Epithelial cell of proximal tubule (primary cell): Measurements from ENCODE around the gene SLC24A3. TPM values are rescaled to one million over a fixed set of nuclear protein-coding genes. Genes with fewer than 3 reads are reported as not detected.

ENCODE experiments used
- DNase-seq: peaks from one replicate; pipeline ENCODE4 v3.0.0-alpha.2; 2011; ENCODE audit warnings: low read depth
- H3K4me3 ChIP-seq: 2 replicates; pipeline ENCODE4 v1.5.1; 2011; ENCODE audit warnings: low read depth, mild to moderate bottlenecking, low read length
- CTCF ChIP-seq: conservative IDR thresholded peaks from 2 replicates; pipeline ENCODE4 v1.5.1; 2012; ENCODE audit warnings: low read depth, mild to moderate bottlenecking, low read length
- total RNA-seq: library from RNA; depleted of rRNA; stranded (reverse); fragments of >200 nt; gene quantifications from 2 replicates; pipeline ENCODE4 v1.2.3, GENCODE V29; 2015

The SLC24A3 gene
- total RNA-seq, 1 donor from 2014 or later = not detected

- no peak for TF ChIP-seq CTCF
- DNase-seq = no peak
- no peak overlapping the region for H3K4me3 ChIP-seq
Observed at GRCh38 chr20:19335916-19336315, 123.5 kb downstream of the SLC24A3 start.

GRCh38 chr20:19336631-19337030, 124.2 kb downstream of the SLC24A3 start:
- TF ChIP-seq CTCF = no peak
- no peak for DNase-seq
- H3K4me3 ChIP-seq = no peak overlapping the region

- DNase-seq = no peak
- no peak for TF ChIP-seq CTCF
- no peak overlapping the region for H3K4me3 ChIP-seq
Observed at GRCh38 chr20:19338380-19338779, 125.9 kb downstream of the SLC24A3 start.

- no peak overlapping the region for H3K4me3 ChIP-seq
- no peak for DNase-seq
- no peak for TF ChIP-seq CTCF
Observed at GRCh38 chr20:19338960-19339359, 126.5 kb downstream of the SLC24A3 start.

- no peak for TF ChIP-seq CTCF
- DNase-seq = no peak
- H3K4me3 ChIP-seq = no peak overlapping the region
Observed at GRCh38 chr20:19341348-19342053, 129.1 kb downstream of the SLC24A3 start.

- no peak overlapping the region for H3K4me3 ChIP-seq
- DNase-seq = no peak
Observed at GRCh38 chr20:19344341-19344740, 131.9 kb downstream of the SLC24A3 start.

More at GRCh38 chr20:19344341-19344740, 131.9 kb downstream of the SLC24A3 start:
- no peak for TF ChIP-seq CTCF
